ENCODE data around the gene SBDS. TPM values are rescaled to one million over a fixed set of nuclear protein-coding genes. Genes with fewer than 3 reads are reported as not detected.

Gene SBDS
- total RNA-seq, 1 experiment from 2014 or later = 25.5 TPM

- TF ChIP-seq USF1 (CRISPR knock-in tag; IDR thresholded peaks at IDR 0.05) = no peak
- TF ChIP-seq TP53 (CRISPR knock-in tag; IDR thresholded peaks at IDR 0.05) = no peak
- TF ChIP-seq JAZF1 (CRISPR knock-in tag; IDR thresholded peaks at IDR 0.05) = no peak
- TF ChIP-seq RELA (CRISPR knock-in tag; IDR thresholded peaks at IDR 0.05; ENCODE audit: borderline replicate concordance) = no peak
- no peak for TF ChIP-seq ZNF317 (CRISPR knock-in tag; IDR thresholded peaks at IDR 0.05; ENCODE audit: borderline replicate concordance, low read depth)
- no peak for TF ChIP-seq ZSCAN18 (CRISPR knock-in tag; IDR thresholded peaks at IDR 0.05)
These were observed 45.1 kb downstream of the SBDS start (continued) for GRCh38 chr7:66950311-66950710.

- H3K36me3 Mint-ChIP-seq = peaks cover 49% of the 10 kb centered on the region
- no peak for TF ChIP-seq ATF6 (CRISPR knock-in tag; IDR thresholded peaks at IDR 0.05)
- TF ChIP-seq TP53 (CRISPR knock-in tag; IDR thresholded peaks at IDR 0.05) = no peak
- no peak for TF ChIP-seq AFF4 (CRISPR knock-in tag; IDR thresholded peaks at IDR 0.05; ENCODE audit: borderline replicate concordance)
- no peak for TF ChIP-seq ZMAT4 (CRISPR knock-in tag; IDR thresholded peaks at IDR 0.05)
- no peak for TF ChIP-seq EMX1 (CRISPR knock-in tag; IDR thresholded peaks at IDR 0.05)
- no peak for TF ChIP-seq MLX (CRISPR knock-in tag; IDR thresholded peaks at IDR 0.05)
- TF ChIP-seq FOXJ3 (CRISPR knock-in tag; IDR thresholded peaks at IDR 0.05; ENCODE audit: borderline replicate concordance) = no peak
- TF ChIP-seq ATF1 (CRISPR knock-in tag; IDR thresholded peaks at IDR 0.05) = no peak
- no peak for TF ChIP-seq NFYB (CRISPR knock-in tag; conservative IDR thresholded peaks at IDR 0.05; ENCODE audit: low read depth)
- no peak for TF ChIP-seq E2F4 (CRISPR knock-in tag; IDR thresholded peaks at IDR 0.05; ENCODE audit: borderline replicate concordance, low read depth)
- no peak for TF ChIP-seq ZNF121 (CRISPR knock-in tag; IDR thresholded peaks at IDR 0.05)
- no peak for TF ChIP-seq CTCF (IDR thresholded peaks at IDR 0.05)
- TF ChIP-seq ETV6 (CRISPR knock-in tag; IDR thresholded peaks at IDR 0.05) = no peak
- no peak for TF ChIP-seq STAT6 (CRISPR knock-in tag; conservative IDR thresholded peaks at IDR 0.05; ENCODE audit: low read depth)
- TF ChIP-seq IRF2 (CRISPR knock-in tag; IDR thresholded peaks at IDR 0.05; ENCODE audit: borderline replicate concordance, low read depth) = no peak
These were observed 46.8 kb downstream of the SBDS start for GRCh38 chr7:66948480-66949109.

More at GRCh38 chr7:66948480-66949109, 46.8 kb downstream of the SBDS start:
- POLR2A ChIA-PET = interaction anchor here (1.0 kb wide), 1 partner anchor 9 kb away, joined by 3 read pairs; no protein-coding TSS in a partner anchor
- DNase-seq (ENCODE audit: low spot score) (no peak), ATAC-seq (no peak)
- Mint-ChIP-seq H3K27me3 (ENCODE audit: low read depth) (no peaks in the 10 kb centered on the region), H3K27ac (no peak overlapping the region), H3K9me3 (no peaks in the 10 kb centered on the region), H3K4me1 (no peaks in the 10 kb centered on the region), H3K4me3 (no peak overlapping the region)
- CTCF ChIA-PET = no interaction called here

Data from WTC11 (cell line).